Measurements from ENCODE around the gene HTR4. TPM values are rescaled to one million over a fixed set of nuclear protein-coding genes. Genes with fewer than 3 reads are reported as not detected.

Gene HTR4
- total RNA-seq, result not detected

- Mint-ChIP-seq H3K4me3 (no peak within 1 kb of the TSS), H3K27ac (no peak within 1 kb of the TSS), H3K4me1 (ENCODE audit: low read depth) (peaks cover 3% of the 10 kb centered on the region), H3K27me3 (ENCODE audit: low read depth) (peaks cover 43% of the 10 kb centered on the region), H3K36me3 (ENCODE audit: low read depth) (no peaks in the 10 kb centered on the region), H3K9me3 (no peaks in the 10 kb centered on the region)
- CTCF ChIA-PET, result interaction anchor here (0.9 kb wide), 1 partner anchor 77 kb away, joined by 4 read pairs; no protein-coding TSS in a partner anchor
- intact Hi-C loops (cut with micrococcal nuclease), result no loop called here
- no peak for DNase-seq
Measured at GRCh38 chr5:148653836-148654781, at the start of gene HTR4. Gene HTR4, minus strand, starts transcription at chr5:148654527. Its CDS starts 17,513 bp downstream, at chr5:148637014.

- intact Hi-C loops (cut with micrococcal nuclease), result no loop called here
- CTCF ChIA-PET, result interaction anchor here (2.1 kb wide), 1 partner anchor 334 kb away, joined by 6 read pairs; no protein-coding TSS in a partner anchor
- Mint-ChIP-seq H3K36me3 (ENCODE audit: low read depth) (no peaks in the 10 kb centered on the region), H3K27me3 (ENCODE audit: low read depth) (peaks cover 29% of the 10 kb centered on the region), H3K27ac (no peak overlapping the region), H3K9me3 (peaks cover 9% of the 10 kb centered on the region), H3K4me3 (no peak overlapping the region), H3K4me1 (ENCODE audit: low read depth) (peaks cover 3% of the 10 kb centered on the region)
- no peak for DNase-seq
Measured at GRCh38 chr5:148702019-148702596, 47.8 kb upstream of the HTR4 start.

GRCh38 chr5:148699028-148699427 is 44.7 kb upstream of the HTR4 start:
- intact Hi-C loops (cut with micrococcal nuclease), result no loop called here
- H3K27me3 Mint-ChIP-seq (ENCODE audit: low read depth), result peaks cover 36% of the 10 kb centered on the region
- no peaks in the 10 kb centered on the region for H3K36me3 Mint-ChIP-seq (ENCODE audit: low read depth)
- DNase-seq, result no peak
- H3K4me1 Mint-ChIP-seq (ENCODE audit: low read depth), result peaks cover 3% of the 10 kb centered on the region
- no peak overlapping the region for H3K4me3 Mint-ChIP-seq
- CTCF ChIA-PET, result interaction anchor here (0.6 kb wide), 1 partner anchor 297 kb away, joined by 3 read pairs; no protein-coding TSS in a partner anchor
- H3K9me3 Mint-ChIP-seq, result peaks cover 9% of the 10 kb centered on the region
- no peak overlapping the region for H3K27ac Mint-ChIP-seq

- no peak overlapping the region for H3K27ac Mint-ChIP-seq
- no peak for DNase-seq
- H3K4me1 Mint-ChIP-seq (ENCODE audit: low read depth), result peaks cover 3% of the 10 kb centered on the region
- intact Hi-C loops (cut with micrococcal nuclease), result no loop called here
- peaks cover 33% of the 10 kb centered on the region for H3K27me3 Mint-ChIP-seq (ENCODE audit: low read depth)
- no peaks in the 10 kb centered on the region for H3K36me3 Mint-ChIP-seq (ENCODE audit: low read depth)
- peaks cover 9% of the 10 kb centered on the region for H3K9me3 Mint-ChIP-seq
- no peak overlapping the region for H3K4me3 Mint-ChIP-seq
- CTCF ChIA-PET, result interaction anchor here (0.6 to 0.8 kb wide), 2 partner anchors 33 to 534 kb away, joined by 3 read pairs; no protein-coding TSS in a partner anchor
Measured at GRCh38 chr5:148697809-148698196, 43.5 kb upstream of the HTR4 start.

- Mint-ChIP-seq H3K9me3 (peaks cover 7% of the 10 kb centered on the region), H3K4me3 (no peak overlapping the region), H3K36me3 (ENCODE audit: low read depth) (no peaks in the 10 kb centered on the region), H3K27ac (no peak overlapping the region), H3K27me3 (ENCODE audit: low read depth) (peaks cover 32% of the 10 kb centered on the region), H3K4me1 (ENCODE audit: low read depth) (peaks cover 3% of the 10 kb centered on the region)
- CTCF ChIA-PET, result interaction anchor here (0.7 kb wide), 1 partner anchor 9 kb away, joined by 4 read pairs; no protein-coding TSS in a partner anchor
- intact Hi-C loops (cut with micrococcal nuclease), result no loop called here
- DNase-seq, result no peak
Measured at GRCh38 chr5:148697180-148697808, 43.0 kb upstream of the HTR4 start.

GRCh38 chr5:148696187-148697036 is 42.1 kb upstream of the HTR4 start:
- no peak for DNase-seq
- intact Hi-C loops (cut with micrococcal nuclease), result no loop called here
- Mint-ChIP-seq H3K27me3 (ENCODE audit: low read depth) (peaks cover 27% of the 10 kb centered on the region), H3K9me3 (peaks cover 1% of the 10 kb centered on the region), H3K36me3 (ENCODE audit: low read depth) (no peaks in the 10 kb centered on the region), H3K4me3 (no peak overlapping the region), H3K27ac (no peak overlapping the region), H3K4me1 (ENCODE audit: low read depth) (no peaks in the 10 kb centered on the region)
- CTCF ChIA-PET, result interaction anchor here (0.6 to 0.7 kb wide), 2 partner anchors 10 to 274 kb away, joined by 4 read pairs; no protein-coding TSS in a partner anchor

- no peaks in the 10 kb centered on the region for H3K4me1 Mint-ChIP-seq (ENCODE audit: low read depth)
- peaks cover 14% of the 10 kb centered on the region for H3K9me3 Mint-ChIP-seq
- no peak overlapping the region for H3K4me3 Mint-ChIP-seq
- no peak overlapping the region for H3K27ac Mint-ChIP-seq
- H3K36me3 Mint-ChIP-seq (ENCODE audit: low read depth), result no peaks in the 10 kb centered on the region
- CTCF ChIA-PET, result no interaction called here
- intact Hi-C loops (cut with micrococcal nuclease), result no loop called here
- H3K27me3 Mint-ChIP-seq (ENCODE audit: low read depth), result peaks cover 17% of the 10 kb centered on the region
- DNase-seq, result no peak
Measured at GRCh38 chr5:148690945-148691344, 36.6 kb upstream of the HTR4 start.

GRCh38 chr5:148688787-148689186 is 34.5 kb upstream of the HTR4 start:
- H3K4me3 Mint-ChIP-seq, result no peak overlapping the region

GRCh38 chr5:148687871-148688270 is 33.5 kb upstream of the HTR4 start:
- CTCF ChIA-PET, result interaction anchor here (1.0 kb wide), 1 partner anchor 43 kb away, joined by 3 read pairs; no protein-coding TSS in a partner anchor
- H3K27me3 Mint-ChIP-seq (ENCODE audit: low read depth), result peaks cover 16% of the 10 kb centered on the region
- H3K9me3 Mint-ChIP-seq, result peaks cover 14% of the 10 kb centered on the region
- no peak overlapping the region for H3K27ac Mint-ChIP-seq
- no peak overlapping the region for H3K4me3 Mint-ChIP-seq
- no peaks in the 10 kb centered on the region for H3K4me1 Mint-ChIP-seq (ENCODE audit: low read depth)
- intact Hi-C loops (cut with micrococcal nuclease), result no loop called here
- no peaks in the 10 kb centered on the region for H3K36me3 Mint-ChIP-seq (ENCODE audit: low read depth)
- DNase-seq, result no peak

More at GRCh38 chr5:148688787-148689186, 34.5 kb upstream of the HTR4 start:
- Mint-ChIP-seq H3K9me3 (peaks cover 14% of the 10 kb centered on the region), H3K4me1 (ENCODE audit: low read depth) (no peaks in the 10 kb centered on the region), H3K27ac (no peak overlapping the region), H3K36me3 (ENCODE audit: low read depth) (no peaks in the 10 kb centered on the region), H3K27me3 (ENCODE audit: low read depth) (peaks cover 11% of the 10 kb centered on the region)
- CTCF ChIA-PET, result no interaction called here
- no peak for DNase-seq
- intact Hi-C loops (cut with micrococcal nuclease), result no loop called here

- H3K27ac Mint-ChIP-seq, result no peak overlapping the region
- no peaks in the 10 kb centered on the region for H3K4me1 Mint-ChIP-seq (ENCODE audit: low read depth)
- peaks cover 14% of the 10 kb centered on the region for H3K9me3 Mint-ChIP-seq
- H3K4me3 Mint-ChIP-seq, result no peak overlapping the region
- peaks cover 19% of the 10 kb centered on the region for H3K27me3 Mint-ChIP-seq (ENCODE audit: low read depth)
- no peaks in the 10 kb centered on the region for H3K36me3 Mint-ChIP-seq (ENCODE audit: low read depth)
- CTCF ChIA-PET, result interaction anchor here (0.6 to 1.8 kb wide), 6 partner anchors 11 to 508 kb away, joined by 3 to 6 read pairs (median 4); no protein-coding TSS in a partner anchor
- intact Hi-C loops (cut with micrococcal nuclease), result no loop called here
- DNase-seq, result no peak
Measured at GRCh38 chr5:148687427-148687826, 33.1 kb upstream of the HTR4 start.

- intact Hi-C loops (cut with micrococcal nuclease), result no loop called here
- Mint-ChIP-seq H3K9me3 (peaks cover 14% of the 10 kb centered on the region), H3K4me1 (ENCODE audit: low read depth) (no peaks in the 10 kb centered on the region), H3K4me3 (no peak overlapping the region), H3K27ac (no peak overlapping the region), H3K27me3 (ENCODE audit: low read depth) (peaks cover 19% of the 10 kb centered on the region), H3K36me3 (ENCODE audit: low read depth) (no peaks in the 10 kb centered on the region)
- no peak for DNase-seq
- CTCF ChIA-PET, result interaction anchor here (0.7 to 1.8 kb wide), 5 partner anchors 10 to 507 kb away, joined by 3 to 5 read pairs (median 3); no protein-coding TSS in a partner anchor
Measured at GRCh38 chr5:148686660-148687059, 32.3 kb upstream of the HTR4 start.

Data from activated naive CD4-positive, alpha-beta T cell treated with anti-CD3 and anti-CD28 coated beads for 36 hours (primary cell).